NCI-H1092 treated with DMSO at 0.1 percent for 48 hours (cell line): ENCODE measurements around the gene SPPL3.
"Not testable (repeated sequence)": the region's sequence is repeated elsewhere in the genome, so short reads cannot be mapped to it uniquely, and the experiment has no call there.

Experiments used
- DNase-seq: peaks from one replicate; lab custom pipeline; 2025; lab: John Stamatoyannopoulos, UW

Gene SPPL3

DNA sequence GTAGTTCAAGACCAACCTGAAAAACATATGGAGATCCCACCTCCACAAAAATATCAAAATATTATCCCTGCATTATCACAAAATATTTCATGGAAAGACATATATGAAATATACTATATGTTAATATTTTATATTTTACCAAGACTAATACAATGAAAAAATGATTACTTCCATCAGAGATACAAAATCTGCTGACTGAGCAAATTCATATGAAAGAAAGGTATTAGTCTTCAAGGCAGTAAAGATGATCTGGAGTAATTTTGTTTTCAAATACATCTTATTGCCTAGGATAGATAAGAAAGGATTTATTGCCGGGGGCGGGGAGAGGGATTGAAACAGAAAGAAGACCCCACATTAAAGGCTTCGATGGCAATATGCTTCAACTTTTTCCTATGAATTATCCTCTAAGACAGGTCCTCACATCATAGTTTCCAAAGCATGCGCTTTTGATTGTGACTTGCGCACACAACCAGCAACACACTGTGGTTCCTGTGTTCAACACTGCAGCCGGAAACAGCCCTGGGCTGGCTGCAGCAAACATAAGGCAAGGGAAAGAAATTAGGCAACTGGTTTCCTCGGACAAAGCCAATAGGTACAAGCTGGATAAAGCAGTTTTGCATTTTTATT lies 83.2 kb downstream of the SPPL3 start:
- no peak for DNase-seq

DNA sequence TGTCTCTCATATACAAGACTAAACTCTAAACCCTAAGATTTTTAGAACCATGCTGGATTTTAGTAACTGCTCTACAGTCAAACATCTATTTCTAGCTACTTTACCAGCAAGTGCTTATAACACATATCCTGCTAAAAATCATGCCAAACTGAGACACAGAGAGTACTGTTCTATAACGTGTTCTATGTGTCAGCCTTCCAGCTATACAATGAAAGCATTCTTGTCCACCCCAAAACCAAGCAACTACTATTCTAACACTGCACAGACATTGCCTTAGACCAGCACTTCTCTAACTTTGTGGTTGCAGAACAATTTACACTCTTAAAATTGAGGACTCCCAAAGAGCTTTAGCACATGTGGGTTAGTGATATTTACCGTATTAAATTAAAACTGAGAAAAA lies 85.7 kb downstream of the SPPL3 start:
- no peak for DNase-seq

DNA sequence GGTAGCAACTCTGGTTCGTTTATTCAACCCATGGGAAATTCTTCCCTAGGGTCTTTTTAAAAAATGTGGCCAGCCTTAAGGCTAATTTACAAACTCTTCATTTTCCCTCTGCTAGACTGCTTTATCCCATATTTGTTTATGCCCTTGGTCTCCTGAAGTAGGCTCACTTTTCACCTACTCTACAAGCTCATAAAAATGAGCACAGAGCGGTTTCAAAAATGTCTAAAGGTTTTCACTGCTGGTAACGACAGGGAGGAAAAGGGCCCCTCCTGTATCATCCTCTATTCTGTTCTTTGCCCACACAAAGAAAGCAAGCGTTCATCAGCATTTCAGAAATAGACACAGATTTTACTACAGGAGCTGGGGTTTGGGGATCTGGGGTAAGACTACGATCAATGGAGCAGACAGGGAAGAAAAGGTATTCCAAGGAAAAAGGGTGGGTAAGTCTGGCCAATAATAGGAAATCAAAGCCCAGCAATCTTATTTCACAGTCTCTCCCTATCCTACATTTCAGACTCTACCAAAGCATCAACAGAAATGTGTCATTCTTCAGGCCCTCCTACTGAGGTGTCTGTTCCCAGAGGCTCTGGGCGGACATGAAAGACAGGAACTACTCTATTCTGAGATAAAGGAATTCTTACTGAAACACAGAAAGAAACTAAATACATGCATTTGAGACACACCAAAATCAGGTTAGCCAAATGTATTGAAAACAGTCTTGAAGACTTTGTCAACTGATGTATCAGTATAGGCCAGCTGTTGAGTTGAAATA lies 86.4 kb downstream of the SPPL3 start:
- no peak for DNase-seq

- no peak for DNase-seq
These were observed 87.8 kb downstream of the SPPL3 start for GRCh38 chr12:120816363-120816762.

DNA sequence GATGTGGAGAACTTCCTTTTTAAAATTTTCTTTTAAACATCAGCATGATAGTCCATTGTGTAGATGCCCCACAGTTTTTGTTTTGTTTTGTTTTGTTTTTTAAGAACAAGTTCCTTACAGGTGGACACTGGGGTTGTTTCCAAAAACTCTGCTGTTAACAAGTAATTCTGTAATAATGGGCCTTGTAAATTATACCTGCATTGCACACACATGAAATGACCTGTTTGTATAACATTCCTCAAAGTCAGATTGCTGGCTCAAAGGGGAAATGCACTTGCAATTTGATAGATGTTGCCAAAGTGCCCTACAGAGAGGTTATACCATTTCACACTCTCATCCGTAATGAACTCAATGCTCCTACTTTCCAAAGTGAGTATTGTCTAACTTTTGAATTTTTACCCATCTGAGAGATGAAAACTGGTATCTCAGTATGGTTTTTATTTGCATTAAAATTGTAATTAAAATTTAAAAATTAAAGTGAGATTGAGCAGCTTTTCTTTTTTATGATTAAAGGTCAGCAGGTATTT lies 89.2 kb downstream of the SPPL3 start:
- no peak for DNase-seq

DNA sequence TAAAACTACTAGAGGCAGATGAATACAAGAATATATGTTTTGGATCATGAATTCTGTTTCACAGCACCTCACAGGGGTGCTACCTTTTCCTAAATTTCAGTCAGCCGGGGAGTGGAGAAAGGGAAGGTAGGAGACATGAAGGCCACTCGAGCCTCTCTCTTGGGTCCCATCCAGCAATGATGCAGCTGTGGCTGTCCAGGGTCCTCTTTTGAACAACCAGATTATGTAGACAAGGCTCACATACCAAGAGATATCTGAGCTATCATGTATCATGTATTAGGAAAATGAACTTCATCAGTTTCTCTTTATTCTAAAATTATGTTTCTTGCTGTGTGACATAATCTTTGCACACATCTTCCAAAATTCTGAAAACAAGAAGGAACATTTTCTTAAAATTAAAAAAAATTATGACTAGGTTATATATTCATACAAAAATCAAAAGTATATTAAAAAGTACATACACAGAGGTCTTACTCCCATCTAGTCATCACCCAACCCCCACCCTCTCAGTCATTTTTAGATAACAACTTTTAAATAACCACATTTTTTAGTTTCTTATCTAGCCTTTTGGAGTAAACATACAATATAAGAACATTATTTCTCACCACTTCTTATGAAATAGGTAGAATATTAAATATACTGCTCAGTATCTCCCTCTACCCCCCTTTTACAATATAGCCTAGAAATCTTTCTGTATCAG lies 89.8 kb downstream of the SPPL3 start:
- DNase-seq: no peak

DNA sequence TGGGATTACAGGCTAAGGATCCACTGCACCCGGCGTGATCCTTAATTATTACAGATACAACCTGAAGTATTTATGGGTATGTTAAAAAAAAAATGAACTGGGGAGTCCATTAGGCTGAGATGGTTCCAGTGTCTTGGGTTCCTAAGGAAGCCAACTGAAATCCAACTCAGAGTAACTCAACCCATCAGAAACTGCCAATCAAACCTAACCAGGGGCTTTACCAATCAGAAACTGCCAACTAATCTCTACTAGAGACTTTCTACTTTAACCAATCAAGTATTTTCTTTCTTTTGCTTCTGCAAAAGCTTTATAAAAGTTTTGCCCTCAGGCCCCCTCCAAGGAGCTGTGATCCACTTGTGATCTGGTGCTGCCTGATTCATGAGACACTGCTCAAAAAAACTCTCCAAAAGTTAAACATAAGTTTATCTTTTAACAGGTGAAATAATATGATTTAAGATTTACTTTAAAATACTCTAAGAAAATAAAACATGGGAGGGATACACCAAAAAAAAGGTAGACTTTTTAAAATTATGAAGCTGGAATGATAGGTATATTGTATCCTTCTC lies 90.5 kb downstream of the SPPL3 start:
- no peak for DNase-seq

DNA sequence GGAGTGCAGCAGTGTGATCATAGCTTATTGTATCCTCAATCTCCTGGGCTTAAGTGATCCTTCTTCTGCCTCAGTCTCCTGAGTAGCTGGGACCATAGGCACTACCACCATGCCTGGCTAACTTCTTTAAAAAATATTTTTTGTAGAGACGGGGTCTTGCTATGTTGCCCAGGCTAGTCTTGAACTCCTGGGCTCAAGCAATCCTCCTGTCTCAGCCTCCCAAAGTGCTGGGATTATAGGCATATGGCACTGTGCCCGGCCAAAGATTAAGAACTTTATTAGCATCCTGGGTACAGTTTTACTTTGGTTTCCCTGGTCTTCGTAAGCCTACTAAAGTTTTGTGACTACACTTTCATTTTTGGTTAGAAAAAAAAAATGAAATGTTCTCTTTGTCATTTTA lies 94.1 kb downstream of the SPPL3 start:
- no peak for DNase-seq

DNA sequence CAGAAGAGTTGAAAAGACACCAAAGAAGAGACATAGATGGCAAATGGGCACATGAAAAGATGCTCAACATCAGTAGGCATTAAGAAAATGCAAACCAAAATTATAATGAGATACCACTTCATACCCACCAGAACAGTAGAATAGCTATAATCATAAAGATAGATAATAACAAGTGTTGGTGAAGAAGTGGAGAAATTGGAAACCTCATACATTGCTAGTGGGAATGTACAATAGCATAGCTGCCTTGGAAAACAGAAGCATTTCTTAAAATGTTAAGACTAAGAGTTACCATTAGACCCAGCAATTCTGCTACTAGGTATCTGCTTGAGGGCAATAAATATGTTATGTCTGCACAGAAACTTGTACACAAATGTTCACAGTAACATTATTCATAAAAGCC lies 99.7 kb downstream of the SPPL3 start:
- DNase-seq: no peak

DNA sequence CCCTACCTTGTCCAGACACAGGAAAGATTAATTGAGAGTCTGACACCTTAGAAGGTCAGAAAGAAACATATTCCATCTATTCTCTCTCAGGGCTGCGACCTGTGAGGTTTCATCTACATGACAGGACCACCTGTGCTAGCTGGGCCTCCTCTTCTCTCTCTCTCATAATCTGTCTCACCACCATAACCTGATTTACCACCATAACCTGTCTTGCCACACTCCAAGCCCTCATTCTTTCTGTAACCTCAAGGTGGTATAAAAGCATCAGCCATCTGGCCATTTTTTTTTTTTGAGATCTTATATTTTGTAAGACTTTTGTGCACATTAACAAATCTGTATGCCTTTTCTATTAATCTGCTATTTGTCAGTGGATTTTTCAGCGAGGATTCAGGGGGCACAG lies 103.0 kb downstream of the SPPL3 start:
- DNase-seq: no peak

- no peak for DNase-seq
These were observed 103.5 kb downstream of the SPPL3 start for GRCh38 chr12:120800665-120801064.

GRCh38 chr12:120799243-120800045 lies 104.7 kb downstream of the SPPL3 start:
- DNase-seq: no peak

GRCh38 chr12:120798696-120799095 lies 105.5 kb downstream of the SPPL3 start:
- no peak for DNase-seq

DNA sequence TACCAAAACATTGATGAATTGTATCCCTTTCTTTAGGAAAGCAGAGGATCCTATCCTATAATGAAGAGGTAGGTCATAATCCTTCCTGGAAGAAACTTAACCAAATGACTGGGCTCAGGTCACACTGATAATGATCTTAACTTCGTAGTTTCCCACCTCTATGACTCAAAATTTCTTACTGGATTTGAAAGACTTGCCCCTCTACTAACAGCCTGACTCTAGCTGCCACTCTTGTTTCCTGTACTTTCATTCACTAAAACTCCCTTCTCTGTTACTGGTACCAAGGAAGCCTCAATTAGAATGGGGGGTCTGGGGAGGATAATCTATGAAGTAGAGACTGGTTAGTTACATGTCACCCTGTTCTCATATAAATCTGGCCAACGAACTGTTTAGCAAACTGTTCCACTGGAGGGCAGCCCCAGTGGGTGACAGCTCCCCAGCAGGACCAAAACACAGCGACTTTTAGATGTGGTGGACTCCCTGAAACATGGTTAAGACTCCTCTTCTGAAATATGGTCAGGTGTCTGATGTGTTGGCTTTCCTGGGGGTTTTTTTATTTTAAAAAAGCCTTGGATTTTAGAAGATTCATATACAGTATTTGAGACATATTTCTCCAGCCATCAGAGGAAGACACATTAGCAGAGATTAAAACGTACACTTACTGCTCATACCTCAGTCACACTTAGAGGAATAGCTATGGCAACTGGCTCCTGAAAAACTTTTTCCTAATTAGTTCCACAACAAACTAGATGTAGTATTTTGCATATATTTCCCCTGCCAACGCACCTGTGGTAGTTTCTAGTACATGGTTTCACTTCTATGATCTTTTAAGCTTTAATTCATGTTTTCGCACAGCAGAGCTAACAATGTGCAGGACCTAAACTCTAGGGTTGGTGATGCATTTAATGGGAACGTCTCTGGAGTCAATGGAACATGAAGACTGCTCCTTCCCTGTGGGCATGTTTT lies 106.2 kb downstream of the SPPL3 start:
- DNase-seq: no peak

DNA sequence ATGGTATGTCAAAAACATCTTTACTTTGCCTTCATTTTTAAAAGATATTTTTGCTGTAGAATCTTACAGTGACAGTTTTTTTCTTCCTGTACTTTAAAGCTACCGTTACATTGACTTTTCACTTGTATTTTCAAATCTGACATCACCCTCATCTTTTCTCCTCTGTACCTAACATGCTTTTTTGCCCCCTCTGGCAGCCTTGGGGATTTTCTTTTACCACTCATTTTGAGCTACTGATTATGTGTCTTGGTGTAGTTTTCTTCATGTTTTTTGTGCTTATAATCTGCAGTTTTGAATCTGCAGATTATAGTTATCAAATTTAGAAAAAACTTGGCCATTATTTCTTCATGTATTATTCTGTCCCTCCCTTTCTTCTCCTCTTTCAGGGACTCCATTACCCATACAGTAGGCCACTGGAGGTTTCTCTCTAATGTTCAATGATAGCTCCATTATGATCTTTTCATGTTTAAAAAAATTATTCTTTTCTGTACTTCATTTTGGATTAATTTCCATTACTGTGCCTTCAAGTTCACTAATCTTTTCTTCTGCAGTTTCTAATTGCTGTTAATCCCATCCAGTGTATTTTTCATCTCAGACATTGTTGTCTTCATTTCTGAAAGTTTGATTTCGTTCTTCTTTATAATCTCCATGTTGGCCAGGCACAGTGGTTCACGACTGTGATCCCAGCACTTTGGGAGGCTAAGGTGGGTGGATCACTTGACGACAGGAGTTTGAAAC lies 108.5 kb downstream of the SPPL3 start:
- no peak for DNase-seq

- no peak for DNase-seq
These were observed 110.8 kb downstream of the SPPL3 start for GRCh38 chr12:120793357-120793756.

DNA sequence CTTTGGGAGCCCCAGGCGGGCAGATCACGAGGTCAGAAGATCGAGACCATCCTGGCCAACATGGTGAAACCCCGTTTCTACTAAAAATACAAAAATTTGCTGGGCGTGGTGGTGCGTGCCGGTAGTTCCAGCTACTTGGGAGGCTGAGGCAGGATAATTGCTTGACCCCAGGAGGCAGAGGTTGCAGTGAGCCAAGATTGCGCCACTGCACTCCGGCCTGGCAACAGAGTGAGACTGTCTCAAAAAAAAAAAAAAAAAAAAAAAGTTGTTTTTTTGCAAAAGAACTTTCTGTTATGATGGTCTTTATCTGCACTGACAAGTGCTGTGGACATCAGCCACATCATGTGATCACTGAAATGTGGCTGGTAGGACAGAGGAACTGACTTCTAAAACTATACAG lies 111.7 kb downstream of the SPPL3 start:
- DNase-seq: not testable (repeated sequence)

DNA sequence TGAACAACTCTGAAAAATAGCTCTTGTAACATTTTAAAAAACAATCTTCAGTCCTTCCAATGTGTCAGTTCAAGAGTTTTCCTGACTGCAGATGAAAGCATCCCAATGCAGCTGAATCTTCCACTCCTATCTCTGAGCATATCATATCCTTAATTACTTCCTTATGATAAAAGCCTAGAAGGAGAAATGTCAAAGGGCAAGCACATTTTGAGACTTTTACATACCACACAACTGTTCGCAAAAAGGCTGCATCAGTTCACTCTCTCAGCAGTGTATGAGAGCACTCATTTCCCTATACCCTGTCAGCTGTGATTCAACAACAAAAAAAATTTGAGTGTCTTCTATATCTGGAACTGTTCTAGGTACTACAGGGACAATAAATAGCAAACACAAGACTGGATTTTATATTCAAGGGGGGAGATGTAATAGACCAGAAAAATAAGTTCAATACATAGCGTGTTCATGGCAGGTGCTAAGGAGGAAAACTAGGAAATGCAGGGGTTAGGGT lies 112.4 kb downstream of the SPPL3 start:
- DNase-seq: no peak

DNA sequence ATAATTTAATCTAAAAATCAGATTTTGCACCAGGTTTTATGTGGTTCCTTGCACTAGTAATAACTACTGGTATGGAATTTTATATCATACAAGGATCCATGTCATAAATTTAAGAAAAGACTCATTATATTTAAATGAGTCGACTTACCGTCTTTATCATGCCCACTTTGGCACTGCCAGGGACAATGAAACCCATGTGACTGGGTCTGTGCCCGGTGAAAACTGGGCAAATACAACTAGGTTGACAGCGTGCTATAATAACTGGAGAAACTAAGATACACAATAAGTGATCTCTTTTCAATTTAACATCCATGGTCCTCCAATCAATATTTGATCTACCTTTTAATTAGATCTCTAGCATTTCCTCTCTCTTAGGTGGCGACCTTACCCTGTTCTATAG lies 114.0 kb downstream of the SPPL3 start:
- DNase-seq: no peak

DNA sequence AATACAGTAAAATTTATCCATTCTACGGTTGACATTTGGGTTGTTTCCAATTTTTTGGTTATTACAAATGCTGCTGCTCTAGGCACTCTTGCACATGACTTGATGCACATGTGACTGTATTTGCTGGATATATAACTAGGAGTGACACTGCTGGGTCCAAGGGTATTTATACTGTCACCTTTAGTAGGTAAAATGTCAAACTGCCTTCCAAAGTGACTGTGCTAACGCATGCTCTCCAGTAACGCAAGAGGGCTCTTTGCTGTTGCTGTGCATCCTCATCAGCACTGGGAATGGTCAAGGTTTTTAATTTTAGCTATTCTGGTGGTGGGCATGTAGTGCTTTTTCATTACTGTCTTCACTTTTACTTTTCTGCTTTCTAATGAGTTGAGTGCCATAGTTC lies 116.3 kb downstream of the SPPL3 start:
- DNase-seq: no peak
